Activated CD4-positive, alpha-beta T cell treated with anti-CD3 and anti-CD28 coated beads, Interleukin-2, Interleukin-4, amounts not matched to agents 100 ng/mL and 50 ng/mL, durations not matched to agents 16 hours and 8 hours (primary cell): Measurements from ENCODE around the gene CEBPA.

Experiments
- DNase-seq: peaks from one replicate; pipeline ENCODE4 v3.0.0-alpha.2; 2020; ENCODE audit warnings: low spot score

The CEBPA gene

DNA sequence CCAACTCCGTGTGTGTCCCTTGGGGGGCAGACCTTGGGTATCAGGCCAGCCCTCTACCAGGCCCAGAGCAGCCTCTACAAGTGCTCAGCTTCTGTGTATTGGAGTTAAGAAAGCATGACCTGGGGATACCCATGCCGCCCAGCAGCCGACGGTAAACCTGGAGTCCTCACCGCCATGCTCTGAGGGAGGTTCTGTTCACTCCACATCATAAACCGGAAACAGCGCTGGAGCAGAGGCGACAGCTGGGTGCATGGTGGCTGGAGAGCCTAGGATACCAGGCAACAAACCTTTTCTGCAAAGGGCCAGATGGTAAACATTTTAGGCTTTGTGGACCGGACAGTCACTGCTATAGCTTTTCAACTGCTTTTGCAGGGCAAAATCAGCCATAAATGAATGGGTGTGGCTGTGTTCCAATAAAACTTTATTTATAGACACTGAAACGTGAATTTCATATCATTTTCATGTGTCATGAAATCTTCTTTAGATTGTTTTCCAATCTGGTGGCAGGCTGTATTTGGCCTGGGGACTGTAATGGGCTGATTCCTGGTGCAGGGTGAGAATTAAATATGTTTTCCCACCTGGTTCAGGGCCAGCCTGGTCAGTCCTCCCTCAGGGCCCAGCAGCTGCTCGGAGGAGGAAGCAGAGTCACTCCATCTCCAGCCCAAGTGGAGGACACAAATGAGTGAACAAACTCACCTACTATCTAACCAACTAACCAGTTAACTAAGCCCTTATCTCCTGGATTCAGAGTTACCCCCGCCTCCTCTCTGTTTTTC, 30.9 kb downstream of the CEBPA start:
- DNase-seq, result no peak

DNA sequence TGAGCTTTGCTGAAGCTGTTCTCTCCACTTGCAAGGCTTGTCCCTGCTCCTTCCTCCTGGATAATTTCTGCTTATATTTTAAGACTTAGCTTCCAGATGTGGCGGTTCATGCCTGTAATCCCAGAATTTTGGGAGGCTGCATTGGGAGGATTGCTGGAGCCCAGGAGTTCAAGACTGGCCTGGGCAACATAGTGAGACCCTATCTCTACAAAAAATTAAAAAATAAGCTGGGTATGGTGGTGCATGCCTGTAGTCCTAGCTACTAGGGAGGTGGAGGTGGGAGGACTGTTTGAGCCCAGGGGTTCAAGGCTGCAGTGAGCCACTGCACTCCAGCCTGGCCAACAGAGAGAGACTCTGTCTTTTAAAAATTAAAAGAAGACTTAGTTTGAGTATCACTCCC, 31.6 kb downstream of the CEBPA start:
- DNase-seq, result no peak

DNA sequence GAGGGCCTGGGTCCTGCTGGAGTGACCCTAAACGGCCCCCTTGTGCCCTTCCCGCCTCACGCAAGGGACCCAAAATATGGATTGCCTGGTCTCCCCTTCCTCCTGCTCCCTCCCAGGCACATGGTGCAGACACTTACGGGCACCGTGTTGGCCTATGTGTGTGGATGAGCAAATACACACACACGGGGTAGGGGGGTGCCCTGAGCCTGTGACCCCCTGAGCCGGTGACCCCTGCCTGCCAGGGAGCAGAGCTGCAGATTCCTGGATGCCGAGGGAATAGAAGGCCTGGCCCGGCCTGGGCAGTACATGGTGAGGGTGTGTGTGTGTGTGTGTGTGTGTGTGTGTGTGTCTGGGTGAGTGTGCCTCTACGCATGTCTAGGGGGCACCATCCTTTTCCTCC, 33.3 kb downstream of the CEBPA start:
- no peak for DNase-seq

DNA sequence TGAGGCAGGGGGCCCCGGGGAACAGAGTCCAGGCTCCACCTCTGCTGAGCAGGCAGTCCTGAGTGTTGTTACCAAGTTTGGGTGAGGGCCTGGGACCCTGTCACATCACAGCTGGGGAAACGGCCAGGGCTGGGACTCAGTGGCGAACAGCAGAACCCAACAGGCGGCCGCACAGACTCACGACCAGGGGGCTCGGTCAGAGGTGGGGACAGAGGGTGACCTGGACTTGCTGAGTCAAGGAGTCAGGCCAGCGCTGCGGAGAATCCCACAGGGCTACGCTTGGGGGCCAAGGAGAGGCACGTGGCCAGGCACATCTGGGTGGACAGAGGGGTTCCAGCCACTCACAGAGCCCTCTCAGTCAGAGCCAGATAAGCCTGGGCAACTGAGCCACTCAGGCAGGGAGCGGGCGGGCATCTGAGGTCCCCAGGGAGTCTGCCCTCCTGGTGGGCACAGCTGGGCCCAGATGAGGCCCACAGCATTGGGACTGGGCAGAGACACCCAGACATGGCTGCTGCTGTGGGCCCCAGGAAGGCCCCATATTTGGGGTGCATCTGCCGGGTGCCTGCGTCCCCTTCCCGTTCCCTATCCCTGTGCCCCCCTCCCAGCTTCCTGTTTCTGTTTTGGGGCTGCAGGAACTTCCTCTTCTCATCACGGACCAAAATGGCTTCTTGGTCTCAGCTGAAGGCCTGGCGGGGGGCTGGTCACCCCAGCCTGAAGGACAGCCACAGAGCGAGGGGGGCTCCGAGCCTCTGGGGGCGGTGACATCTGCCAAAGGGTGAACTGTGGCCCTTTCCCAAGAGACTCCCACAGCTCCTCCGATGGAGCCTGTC, 34.0 kb downstream of the CEBPA start:
- no peak for DNase-seq

DNA sequence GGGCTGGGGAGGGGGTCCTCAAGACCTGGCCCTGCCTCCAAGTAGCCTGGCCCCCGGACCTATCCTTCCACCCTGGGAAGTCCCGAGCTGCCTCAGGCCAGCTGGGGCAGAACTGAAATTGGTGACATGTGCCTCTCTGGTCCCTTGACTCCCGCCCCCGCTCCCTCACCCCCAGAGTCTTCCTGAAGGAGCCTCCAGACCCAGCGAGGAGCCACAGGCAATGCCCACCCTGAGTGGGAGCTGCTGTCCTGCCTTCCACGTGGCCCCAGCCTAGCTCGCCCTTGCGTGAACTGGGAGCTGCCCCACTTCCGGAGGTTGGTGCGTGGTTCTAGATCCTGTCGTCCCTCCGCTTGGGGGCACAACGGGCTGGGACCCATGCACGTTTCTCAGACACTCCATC, 34.6 kb downstream of the CEBPA start:
- no peak for DNase-seq

DNA sequence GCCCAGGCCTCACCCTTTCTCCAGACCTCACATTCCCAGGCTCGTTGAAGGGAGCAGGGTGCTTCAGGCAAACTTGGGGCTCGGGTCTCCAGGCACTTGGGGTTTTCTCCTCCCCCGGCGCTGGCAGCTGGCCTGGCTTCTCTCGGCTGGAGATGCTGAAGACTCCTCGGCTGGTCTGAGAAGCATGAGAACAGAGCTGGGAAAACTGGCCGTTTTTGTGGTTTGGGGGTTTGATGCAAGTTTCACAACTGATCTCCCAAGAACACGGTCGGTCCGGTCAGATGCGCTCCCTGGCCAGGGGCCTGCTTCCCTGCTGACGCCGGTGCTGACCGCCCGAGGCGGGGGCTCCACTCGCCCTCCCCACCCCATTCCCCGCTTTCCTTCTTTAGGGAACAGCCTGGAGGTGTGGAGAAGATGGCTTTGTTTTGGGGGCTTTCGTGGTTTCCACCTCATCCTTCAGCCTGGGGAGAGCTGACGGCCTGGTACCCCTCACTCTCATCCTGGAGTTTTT, 35.3 kb downstream of the CEBPA start:
- DNase-seq, result no peak

DNA sequence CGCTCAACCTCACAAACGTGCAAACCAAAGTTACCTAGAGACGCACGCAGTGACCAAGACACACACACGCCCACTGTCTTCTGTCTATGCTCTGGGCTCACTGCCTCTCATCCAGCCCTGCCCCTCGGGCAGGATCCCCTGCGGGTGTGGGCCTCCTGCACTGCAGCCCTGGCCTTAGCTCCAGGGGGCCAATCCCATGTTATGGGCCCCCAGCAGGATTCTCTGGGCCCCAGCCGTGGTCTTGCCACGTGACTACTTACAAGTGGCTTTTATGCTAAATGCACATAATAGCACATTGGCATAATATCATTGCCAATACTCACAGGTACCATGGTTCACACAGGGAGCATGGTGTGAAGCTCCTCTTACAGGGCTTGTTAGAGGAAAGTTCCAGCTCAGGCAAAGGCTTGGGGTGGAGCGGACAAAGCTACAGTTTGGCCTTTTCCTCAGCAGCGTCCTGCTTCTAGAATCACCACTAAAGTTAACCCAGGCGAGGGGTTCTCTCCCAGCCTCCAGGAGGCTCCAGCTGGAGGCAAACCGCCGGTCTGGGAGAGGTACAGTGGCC, 37.4 kb downstream of the CEBPA start:
- no peak for DNase-seq

DNA sequence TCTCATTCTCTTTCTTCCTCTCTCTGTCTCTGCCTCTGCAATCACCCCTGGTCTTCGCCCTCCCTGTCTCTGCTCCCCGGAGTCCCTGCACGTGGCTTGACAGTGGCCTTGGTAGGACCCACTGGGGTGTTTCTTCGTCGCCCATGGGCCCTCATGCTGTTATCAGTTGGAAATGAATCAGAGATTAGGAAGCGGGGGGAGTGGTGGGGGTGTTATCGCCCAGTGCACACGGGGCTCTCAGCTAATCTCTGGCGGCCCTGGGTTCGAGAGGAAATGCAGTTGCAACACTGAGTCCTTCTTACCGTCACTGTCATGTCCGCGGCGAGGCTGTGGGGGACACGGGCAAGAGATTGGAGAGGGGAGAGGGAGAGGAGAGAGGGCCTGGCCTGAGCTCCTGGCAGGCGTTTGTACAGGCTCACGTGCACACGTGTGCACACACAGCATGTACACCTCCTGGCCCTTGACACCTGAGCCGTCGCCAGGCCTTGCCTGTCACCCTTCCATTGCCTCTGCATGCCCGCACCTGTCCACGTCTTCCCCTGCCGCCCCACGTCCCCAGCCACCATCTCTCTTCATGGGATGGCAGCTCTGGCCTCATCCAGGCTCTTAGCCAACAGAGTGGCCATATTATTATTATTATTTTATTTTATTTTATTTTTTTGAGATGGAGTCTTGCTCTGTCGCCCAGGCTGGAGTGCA, 38.9 kb downstream of the CEBPA start:
- DNase-seq, result no peak

DNA sequence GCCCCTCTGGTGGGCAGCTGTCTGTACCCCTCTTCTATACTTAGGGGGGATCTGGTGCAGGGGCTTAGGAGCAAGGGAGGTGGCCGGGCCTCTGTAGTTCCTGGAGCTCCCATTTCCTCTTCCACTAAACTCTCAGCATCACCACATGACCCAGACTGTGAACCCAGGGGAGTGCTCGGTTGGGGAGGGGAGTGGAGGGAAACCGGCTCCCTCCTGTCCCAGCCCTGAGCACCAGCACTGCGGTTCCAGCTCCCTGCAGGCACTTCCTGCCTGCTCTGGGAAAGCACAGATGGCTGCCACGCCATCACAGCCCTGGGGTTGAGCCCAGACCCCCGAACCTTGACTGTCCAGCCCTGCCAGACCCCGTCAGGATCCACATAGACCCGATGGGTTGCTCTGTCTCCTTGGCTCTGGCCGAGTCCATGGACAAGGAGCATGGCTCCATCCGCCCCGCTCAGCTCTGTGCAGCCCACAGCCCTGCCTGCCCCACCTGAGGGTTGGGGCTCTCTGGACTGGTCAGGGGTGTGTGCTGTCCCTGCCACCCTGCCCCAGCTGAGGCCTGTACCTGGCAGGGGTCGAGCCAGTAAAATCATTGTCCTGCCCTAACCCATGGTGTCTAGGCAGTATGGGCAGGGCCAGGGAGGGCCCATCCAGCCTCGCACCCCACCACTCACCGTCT, 40.7 kb downstream of the CEBPA start:
- DNase-seq, result no peak

DNA sequence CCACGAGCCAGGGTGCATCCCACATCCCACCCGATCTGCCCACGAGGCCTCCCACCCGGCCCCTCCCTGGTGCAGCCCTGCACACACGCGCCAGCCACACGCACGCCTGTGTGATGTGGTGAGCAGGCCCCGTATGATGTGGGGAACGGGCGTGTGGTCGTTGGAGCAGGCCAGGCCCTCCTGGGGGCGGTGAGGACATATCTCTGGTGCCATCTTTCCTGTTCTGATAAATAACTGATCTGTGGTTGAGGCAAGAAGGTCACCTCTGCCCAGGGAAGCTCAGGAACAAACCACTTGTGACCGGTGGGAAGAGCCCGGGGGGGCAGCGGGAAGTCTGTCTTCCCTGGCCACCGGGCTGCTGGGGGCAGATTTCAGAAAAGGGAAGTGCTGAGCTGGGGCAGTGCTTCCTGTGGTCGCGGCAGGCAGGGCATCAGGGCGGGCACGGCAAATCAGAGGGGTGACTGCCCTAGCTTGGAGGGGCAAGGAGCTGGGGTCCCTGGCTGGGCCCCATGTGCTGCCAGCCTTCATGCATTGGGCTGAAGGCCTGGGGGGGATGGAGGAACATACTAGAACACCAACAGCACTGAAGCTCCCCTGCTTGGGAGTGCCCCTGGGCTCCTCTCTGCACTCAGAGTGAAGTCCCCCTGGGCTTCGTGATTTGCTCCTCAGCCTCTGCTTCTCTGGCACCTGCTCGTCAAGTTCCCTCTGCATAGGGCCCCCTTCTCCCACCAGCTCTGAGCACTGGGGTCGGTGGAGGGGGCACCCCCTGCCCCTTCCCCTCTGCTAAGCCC, 41.5 kb downstream of the CEBPA start:
- DNase-seq, result no peak

DNA sequence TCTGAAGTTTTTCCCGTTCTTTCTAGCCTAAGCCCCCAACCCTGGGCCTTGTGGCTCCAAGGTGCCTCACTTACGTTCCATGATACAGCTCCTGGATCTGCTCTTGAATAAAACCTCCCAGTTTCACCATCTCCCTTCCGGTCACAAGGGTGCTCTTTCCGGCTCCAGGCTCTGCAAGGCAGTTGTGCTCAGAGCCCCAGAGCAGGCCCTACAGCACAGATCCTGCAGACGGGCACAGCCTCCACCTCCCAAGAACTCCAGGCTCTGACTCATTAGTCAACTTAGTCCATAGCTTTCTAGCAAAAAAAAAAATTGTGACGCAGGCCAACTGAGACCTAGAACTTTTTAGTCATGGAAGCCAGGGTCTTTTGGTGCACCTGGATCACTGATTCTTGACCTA, 42.8 kb downstream of the CEBPA start:
- no peak for DNase-seq

DNA sequence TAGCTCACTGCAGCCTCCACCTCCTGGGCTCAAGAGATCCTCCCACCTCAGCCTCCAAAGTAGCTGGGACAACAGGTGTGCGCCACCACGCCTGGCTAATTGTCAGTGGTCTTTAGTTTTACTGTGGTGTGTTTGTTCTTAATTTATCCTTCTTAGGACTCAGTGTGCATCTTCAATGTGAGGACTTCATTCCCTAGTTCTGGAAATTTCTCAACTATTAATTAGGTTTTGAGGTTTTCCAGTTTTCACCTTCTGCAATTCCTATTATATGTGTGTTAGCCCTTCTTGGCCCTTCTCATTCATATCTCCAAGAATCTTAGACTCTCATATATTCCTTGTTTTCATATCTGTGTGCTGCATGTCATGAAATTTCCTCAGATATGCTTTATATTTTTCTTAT, 44.5 kb downstream of the CEBPA start:
- DNase-seq, result no peak

DNA sequence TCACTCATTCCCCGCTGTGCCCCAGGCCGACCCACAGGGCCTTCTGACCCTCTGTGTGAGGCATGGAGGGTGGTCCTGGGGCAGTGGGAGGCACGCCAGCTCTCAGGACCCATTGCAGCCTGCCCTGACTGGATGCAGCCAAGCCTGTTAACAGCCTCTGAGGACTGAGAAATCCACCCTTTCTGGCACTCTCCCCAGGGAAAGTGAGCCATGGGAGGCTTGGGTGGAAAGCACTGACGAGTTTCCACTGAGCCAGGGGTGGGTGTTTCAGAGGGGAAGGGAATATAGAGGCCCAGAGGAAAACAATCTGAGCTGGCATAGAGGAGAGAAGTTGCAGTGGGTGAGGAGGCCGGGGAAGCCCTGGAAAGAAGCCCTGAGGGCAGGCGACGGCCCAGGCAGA, 46.1 kb downstream of the CEBPA start:
- no peak for DNase-seq

DNA sequence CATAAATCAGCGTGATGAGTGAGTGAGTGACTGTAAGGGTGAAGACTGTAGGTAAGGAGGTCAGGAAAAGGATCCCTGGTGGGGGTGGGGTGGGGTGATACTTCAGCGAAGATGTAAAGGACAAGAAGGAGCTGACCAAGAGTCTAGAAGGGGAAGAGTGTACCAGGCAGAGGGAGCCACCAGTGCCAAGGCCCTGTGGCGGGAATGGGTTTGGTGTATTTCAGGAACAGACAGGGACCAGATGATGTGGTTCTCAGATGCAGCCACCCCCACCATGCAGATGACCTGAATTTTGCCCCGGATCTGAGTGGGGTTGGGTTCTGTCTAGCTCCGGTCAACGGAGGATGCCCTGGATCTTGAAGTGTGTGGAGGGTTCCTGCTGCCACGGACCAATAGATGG, 46.6 kb downstream of the CEBPA start:
- no peak for DNase-seq

DNA sequence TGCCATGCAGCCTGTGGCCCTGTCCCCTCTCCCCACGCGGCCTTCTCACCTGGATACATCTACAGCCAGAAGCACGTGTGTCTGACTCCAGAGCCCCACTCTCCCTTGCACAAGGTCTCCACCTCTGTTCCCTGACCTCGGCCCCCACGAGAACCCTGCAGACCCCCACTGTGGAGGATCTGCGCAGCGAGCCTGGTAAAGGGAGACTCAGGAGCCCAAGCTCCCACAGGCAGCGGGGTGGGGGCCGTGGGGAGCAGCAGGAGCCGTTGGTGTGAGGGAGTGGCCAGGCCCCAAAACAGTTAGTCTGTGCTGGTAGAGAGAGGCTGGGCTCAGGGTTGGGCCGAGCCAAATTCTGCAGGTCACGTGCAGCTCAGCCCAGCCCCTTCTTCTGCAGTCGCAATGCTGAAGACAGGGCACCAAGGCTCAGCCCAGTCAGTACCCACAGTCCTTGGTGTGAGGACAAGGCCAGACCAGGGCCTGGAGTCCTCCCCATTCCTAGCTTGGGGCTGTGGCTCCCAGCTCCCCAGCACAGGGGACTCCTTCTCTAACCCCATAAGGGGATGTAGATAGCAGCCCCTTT, 48.0 kb downstream of the CEBPA start:
- no peak for DNase-seq

DNA sequence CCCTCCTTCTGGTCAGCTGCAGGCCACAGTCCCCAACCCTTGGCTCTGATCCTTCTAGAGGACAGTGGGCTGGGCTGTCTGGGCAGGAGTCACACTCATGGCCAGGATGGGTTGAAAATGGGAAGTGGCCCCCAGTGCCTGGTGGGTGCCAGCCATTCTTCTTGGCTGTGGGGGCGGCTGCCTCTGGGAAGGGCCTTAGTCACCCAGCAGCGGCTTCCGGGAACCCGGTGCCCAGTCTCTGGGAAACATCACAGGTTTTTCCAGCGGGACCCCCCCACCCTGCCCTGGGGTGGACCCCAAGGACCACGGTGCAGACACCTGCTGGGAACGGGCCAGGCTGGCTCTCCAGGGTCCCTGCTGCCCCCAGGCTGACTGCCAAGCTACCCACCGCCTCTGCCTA, 49.4 kb downstream of the CEBPA start:
- DNase-seq, result no peak

DNA sequence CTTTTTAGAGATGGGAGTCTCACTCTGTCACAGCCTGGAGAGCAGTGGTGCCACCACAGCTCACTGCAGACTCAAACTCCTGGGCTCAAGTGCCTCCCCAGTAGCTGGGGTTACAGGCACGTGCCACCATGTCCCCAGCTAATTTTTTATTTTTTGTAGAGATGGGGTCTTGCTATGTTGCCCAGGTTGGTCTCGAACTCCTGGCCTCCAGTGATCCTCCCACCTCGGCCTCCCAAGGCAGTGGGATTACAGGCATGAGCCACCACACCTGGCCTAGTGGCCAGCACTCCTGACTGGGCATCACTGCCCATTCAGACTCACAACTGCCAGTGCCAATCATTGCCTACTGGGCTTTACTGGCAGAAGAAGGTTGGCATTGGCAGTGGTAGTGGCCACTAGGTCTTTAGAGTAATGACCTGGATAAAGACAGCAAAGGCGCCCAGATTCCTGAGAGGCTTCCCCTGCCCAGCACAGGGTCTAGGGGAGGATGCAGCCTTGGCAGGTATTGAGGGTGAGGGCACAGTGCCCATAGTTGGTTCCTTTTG, 49.8 kb downstream of the CEBPA start:
- no peak for DNase-seq

DNA sequence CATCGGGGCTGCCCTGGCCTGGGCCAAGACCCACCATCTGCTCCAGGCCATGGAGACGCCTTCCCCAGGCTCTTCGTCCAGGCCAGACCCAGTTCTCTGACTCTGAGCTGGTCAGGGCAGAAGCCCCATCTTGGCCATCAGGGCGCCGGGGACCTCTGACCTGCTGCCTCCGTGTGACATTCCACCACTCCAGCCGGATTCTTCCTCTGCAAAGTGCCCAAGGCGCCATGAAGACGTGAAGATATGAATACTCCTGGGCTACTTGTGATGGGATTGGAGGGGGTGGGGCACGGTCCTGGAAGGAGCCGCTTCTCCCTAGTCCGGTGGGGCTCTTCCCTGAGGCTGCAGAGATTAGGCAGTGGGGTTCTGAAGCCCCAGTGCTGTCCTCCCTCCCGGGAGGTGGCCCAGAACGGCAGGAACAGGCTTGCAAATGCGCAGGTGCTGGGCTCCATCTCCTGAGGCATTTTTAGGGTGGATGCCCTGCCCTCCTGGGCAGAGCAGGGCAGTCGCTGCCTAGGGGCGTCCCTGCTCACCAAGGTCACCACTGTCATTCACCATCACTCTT, 50.7 kb downstream of the CEBPA start:
- DNase-seq, result no peak

DNA sequence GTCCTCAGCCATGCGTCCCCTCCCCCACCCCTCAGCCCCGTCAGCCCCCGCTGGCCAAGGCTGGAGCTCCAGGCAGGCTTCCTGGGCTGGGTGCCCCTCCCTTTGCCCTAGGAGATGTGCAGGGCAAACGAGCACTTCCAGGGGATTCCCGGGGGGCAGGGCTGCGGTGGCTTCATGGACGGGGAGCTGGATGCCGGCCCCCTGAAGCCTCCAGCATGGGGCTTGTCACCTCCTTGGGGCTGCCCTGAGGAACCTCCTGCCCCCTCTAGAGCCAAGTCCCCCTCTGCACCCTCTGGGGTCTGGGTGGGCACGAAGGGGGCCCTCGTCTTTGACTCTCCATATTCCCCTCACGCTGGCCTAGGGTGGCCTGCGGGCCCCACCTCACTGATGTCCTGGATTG, 51.3 kb downstream of the CEBPA start:
- DNase-seq, result no peak

DNA sequence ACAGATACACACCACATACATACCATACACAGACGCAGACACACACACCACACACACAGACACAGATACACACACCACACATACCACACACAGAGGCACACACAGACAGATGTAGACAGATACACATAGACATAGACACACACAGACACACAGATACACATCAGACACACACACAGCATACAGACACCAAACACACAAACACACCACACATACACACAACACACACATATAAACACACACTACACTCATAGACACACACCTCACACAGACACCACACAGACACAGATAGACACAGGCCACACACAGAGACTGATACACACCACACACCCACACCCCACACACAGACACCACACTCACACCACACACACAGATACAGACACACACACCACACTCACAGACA, 51.8 kb downstream of the CEBPA start:
- no peak for DNase-seq
